Uterus (tissue), 2 donors: ENCODE results near the gene PPM1D.

Experiments used
- CTCF ChIP-seq, 4 experiments: fragments of 200-600 bp in 2 of 4; fragments of 450-650 bp in 2 of 4; sonication (generic) in 2 of 4; IDR thresholded peaks; one replicate each; pipeline ENCODE4 v1.5.1; 2016 to 2019; ENCODE audit warnings: antibody characterized with exemption in 4 of 4, mild to moderate bottlenecking in 2 of 4, moderate library complexity in 1 of 4
- POLR2A ChIP-seq, 2 donors: fragments of 450-650 bp; IDR thresholded peaks; one replicate each; pipeline ENCODE4 v1.6.1; 2016; ENCODE audit warnings: antibody characterized with exemption in 2 of 2, mild to moderate bottlenecking in 1 of 2, moderate library complexity in 1 of 2

DNA sequence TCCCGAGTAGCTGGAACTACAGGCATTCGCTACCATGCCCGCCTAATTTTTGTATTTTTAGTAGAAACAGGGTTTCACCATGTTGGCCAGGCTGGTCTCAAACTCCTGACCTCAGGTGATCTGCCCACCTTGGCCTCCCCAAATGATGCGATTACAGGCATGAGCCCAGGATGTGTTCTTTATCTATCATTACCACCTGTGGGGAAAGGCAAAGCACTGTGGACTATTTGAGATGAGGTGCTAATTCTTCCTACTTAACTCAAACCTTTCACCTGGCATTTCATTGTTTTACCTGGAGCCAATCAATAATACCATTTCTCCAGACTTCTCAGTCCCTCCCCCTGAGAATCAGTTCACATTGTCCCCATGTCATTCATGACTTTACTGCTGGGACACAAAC lies 20.4 kb upstream of the PPM1D start:
- TF ChIP-seq POLR2A (IDR thresholded peaks at IDR 0.05) (no peak), CTCF (IDR thresholded peaks at IDR 0.05) (no peak)
